ENCODE data around the gene CACNB1. TPM values are rescaled to one million over a fixed set of nuclear protein-coding genes. Genes with fewer than 3 reads are reported as not detected.

Gene CACNB1
- total RNA-seq, 2 donors from 2014 or later = 2.3 TPM

DNA sequence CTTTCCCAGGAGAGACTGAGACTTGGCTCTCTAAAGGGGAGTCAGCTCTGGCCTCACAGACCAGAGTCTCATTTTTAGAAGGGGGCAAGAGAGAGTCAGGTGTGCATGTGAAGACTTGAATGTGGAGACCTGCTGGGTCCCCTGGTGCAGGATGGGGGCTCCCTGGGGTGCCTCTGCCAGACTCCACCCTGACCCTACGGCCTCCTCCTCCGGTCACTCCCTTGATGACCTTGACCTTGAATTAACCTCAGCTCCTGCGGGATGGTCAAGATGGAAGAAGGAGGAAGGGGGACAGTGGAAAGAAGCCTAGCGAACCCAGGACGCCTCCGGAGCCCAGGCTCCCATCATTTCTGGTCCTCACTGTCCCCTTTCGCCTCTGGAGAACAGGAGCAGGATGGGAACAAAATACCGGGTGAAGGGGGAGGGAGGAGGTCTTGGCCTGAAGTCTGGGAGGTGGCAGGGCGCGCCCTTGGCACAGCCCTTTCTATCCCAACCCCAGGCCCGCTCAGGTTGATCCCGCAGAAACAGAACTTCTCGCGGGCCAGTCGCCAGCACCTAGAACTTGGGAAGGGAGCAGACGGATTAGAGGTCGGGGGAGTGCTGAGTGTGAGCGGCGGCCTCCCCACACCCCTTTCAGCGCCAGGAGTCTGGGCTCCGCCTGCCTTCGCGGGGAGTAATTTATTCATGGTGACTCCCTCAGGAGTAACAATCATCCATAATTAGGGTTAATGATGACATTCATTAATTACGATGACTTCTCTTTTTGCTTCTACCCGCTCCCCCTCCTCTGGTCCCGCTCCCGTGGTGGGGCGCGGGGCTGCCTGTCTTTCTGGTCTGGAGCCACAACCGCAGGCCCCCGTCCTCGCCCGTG lies 26.7 kb upstream of the CACNB1 start:
- WGBS, 2 donors = 22 to 33% methylated on average over 24 to 33 of the region's 33 CpGs
- Histone ChIP-seq H3K27me3 (peaks cover 0 to 7% of the 10 kb centered on the region in 2 donors), H3K4me3 (no peak overlapping the region), H3K27ac (no peak overlapping the region), H3K9me3 (no peaks in the 10 kb centered on the region), H3K36me3 (replicated peaks in 1 of 2; ENCODE audit: insufficient read depth in 1 of 2, low read depth in 2 of 2) (no peaks in the 10 kb centered on the region), H3K4me1 (peaks cover 15% of the 10 kb centered on the region)
- no peak for ATAC-seq
- intact Hi-C loops (cut with DNase I) = no loop called here
- no peak for TF ChIP-seq POLR2A (IDR thresholded peaks at IDR 0.05)
- TF ChIP-seq, protein P1, sequence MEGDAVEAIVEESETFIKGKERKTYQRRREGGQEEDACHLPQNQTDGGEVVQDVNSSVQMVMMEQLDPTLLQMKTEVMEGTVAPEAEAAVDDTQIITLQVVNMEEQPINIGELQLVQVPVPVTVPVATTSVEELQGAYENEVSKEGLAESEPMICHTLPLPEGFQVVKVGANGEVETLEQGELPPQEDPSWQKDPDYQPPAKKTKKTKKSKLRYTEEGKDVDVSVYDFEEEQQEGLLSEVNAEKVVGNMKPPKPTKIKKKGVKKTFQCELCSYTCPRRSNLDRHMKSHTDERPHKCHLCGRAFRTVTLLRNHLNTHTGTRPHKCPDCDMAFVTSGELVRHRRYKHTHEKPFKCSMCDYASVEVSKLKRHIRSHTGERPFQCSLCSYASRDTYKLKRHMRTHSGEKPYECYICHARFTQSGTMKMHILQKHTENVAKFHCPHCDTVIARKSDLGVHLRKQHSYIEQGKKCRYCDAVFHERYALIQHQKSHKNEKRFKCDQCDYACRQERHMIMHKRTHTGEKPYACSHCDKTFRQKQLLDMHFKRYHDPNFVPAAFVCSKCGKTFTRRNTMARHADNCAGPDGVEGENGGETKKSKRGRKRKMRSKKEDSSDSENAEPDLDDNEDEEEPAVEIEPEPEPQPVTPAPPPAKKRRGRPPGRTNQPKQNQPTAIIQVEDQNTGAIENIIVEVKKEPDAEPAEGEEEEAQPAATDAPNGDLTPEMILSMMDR (IDR thresholded peaks at IDR 0.05) = no peak
- DNase-seq = no peak

DNA sequence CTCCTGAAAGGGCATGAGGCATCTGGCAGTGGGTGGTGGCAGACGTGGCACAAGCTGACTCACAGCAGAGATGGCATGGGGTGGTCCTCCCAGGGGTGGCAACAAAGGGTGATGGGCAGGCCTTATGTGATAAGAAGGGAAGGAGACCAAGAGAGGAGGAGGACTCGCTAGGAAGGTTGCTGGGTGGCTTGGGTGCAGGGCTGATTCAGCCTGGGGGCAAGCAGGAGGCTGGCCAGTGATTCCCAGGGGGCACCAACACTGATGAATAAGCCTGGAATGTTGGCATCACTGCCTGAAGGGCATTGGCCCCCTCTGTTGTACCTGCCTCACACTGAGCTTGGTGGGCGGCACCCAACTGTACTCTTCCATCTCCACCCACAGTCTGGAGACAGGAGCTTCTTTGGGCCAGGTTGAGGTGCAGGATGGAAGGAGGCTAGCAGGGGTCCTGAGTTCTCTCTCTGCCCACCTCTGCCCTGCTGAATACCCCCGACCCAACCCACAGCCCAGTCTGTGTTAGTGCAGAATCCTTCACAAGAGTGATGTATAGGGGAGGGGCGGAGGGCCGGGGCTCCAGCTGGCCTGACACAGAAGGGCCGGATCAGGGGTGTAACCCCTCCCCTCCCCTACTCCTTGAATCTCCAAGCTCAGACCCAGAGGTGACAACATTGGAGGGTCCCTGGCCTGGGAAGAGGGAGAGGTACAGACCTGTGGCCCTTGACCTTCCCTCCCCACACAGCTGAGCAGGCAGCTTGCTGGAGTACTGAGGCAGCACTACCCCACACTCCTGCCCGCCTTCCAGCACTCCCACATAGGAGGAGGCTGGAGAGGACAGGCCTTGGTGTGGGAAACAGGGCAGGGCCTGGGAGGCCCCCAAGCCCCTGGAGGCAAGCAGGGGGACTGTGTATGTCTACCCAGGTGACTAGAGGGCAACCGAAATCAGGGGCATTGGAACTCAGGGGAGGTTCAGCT lies 25.7 kb upstream of the CACNB1 start:
- intact Hi-C loops (cut with DNase I) = no loop called here
- no peak for TF ChIP-seq POLR2A (IDR thresholded peaks at IDR 0.05)
- TF ChIP-seq, protein P1 (IDR thresholded peaks at IDR 0.05) = no peak
- H3K4me1 ChIP-seq = peaks cover 15% of the 10 kb centered on the region
- no peak overlapping the region for H3K4me3 ChIP-seq
- ATAC-seq (no peak), DNase-seq (no peak)
- H3K27me3 ChIP-seq = peaks cover 0 to 7% of the 10 kb centered on the region in 2 donors
- 71 to 73% methylated on average over 7 of the region's 9 CpGs for WGBS, 2 donors
- no peak overlapping the region for H3K27ac ChIP-seq
- no peaks in the 10 kb centered on the region for H3K36me3 ChIP-seq (replicated peaks in 1 of 2; ENCODE audit: insufficient read depth in 1 of 2, low read depth in 2 of 2)
- no peaks in the 10 kb centered on the region for H3K9me3 ChIP-seq

DNA sequence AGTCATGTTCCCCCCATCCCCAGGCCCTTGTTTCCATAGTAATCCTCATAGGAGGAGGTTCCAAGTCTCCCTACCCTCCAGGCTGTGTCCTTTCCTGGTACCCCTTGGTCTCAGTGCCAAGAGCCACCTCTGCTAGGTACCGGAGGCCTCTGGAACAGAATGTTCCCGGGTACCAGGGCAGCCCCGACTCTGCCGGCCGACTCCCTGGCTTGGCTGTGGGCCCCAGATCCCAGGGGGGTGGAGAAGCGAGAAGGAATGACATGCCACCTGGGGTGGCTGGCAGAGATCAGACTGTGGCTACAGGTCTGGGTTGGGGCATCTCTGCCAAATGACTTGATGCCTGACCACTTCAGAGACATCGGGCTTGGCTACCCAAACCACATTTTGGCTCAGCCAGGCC lies 24.7 kb upstream of the CACNB1 start:
- 70 to 78% methylated on average over 4 to 7 of the region's 7 CpGs for WGBS, 2 donors
- DNase-seq (no peak), ATAC-seq (no peak)

DNA sequence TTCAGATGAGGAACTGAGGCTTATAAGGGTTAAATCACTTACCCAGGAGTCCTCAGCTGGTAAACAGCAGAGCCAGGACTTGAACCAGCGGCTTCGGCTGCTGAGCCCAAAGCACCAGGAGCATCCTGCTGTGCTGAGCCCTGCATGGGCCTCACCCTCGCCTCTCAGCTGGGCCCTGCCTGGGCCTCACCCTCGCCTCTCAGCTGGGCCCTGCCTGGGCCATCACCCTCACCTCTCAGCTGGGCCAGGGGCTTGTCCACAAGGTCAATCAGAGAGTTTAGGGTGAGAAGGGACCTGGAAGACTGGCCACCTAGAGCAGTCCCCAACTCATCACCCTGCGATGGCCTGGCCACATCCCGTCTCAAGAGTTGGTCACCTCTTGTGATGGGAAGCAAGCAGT lies 24.1 kb upstream of the CACNB1 start:
- H3K4me3 ChIP-seq = no peak overlapping the region
- ATAC-seq (no peak), DNase-seq (no peak)
- peaks cover 15% of the 10 kb centered on the region for H3K4me1 ChIP-seq
- 83 to 97% methylated on average over 4 to 6 of the region's 6 CpGs for WGBS, 2 donors
- TF ChIP-seq POLR2A (IDR thresholded peaks at IDR 0.05) = no peak
- TF ChIP-seq, protein P1 (IDR thresholded peaks at IDR 0.05) = no peak
- no peaks in the 10 kb centered on the region for H3K36me3 ChIP-seq (replicated peaks in 1 of 2; ENCODE audit: insufficient read depth in 1 of 2, low read depth in 2 of 2)
- no peak overlapping the region for H3K27ac ChIP-seq
- intact Hi-C loops (cut with DNase I) = no loop called here
- no peaks in the 10 kb centered on the region for H3K9me3 ChIP-seq
- peaks cover 0 to 7% of the 10 kb centered on the region in 2 donors for H3K27me3 ChIP-seq

More for the DNA sequence above, 24.7 kb upstream of the CACNB1 start:
- H3K36me3 ChIP-seq (replicated peaks in 1 of 2; ENCODE audit: insufficient read depth in 1 of 2, low read depth in 2 of 2) = no peaks in the 10 kb centered on the region
- H3K9me3 ChIP-seq = no peaks in the 10 kb centered on the region
- H3K4me1 ChIP-seq = peaks cover 15% of the 10 kb centered on the region
- intact Hi-C loops (cut with DNase I) = no loop called here
- no peak for TF ChIP-seq POLR2A (IDR thresholded peaks at IDR 0.05)
- TF ChIP-seq, protein P1 (IDR thresholded peaks at IDR 0.05) = no peak
- no peak overlapping the region for H3K27ac ChIP-seq
- H3K4me3 ChIP-seq = no peak overlapping the region
- peaks cover 0 to 7% of the 10 kb centered on the region in 2 donors for H3K27me3 ChIP-seq
